AG04449 (cell line): ENCODE data around the gene CD248.
A peak's percentile ranks its signal among the peaks of the same experiment; 100 is the strongest.

Source experiments
- CTCF ChIA-PET: fragments of 350-600 bp; formaldehyde crosslinking; extraction: SDS; loops from one replicate; lab custom pipeline; 2021; ENCODE audit warnings: antibody characterized with exemption; lab: Yijun Ruan, JAX
- POLR2A ChIA-PET: fragments of 400-600, 350-600 bp; formaldehyde crosslinking; extraction: SDS; loops from one replicate; lab custom pipeline; 2020; ENCODE audit warnings: antibody characterized with exemption, inconsistent platforms; lab: Yijun Ruan, JAX
- DNase-seq: peaks from one replicate; pipeline ENCODE4 v3.0.0-alpha.2; 2010; ENCODE audit warnings: low read depth, low spot score
- H3K4me3 ChIP-seq: 2 replicates; pipeline ENCODE4 v1.5.1; 2011; ENCODE audit warnings: low read depth, mild to moderate bottlenecking, control low read depth, low read length
- CTCF ChIP-seq: IDR thresholded peaks from one replicate; pipeline ENCODE4 v1.5.1; 2011; ENCODE audit warnings: mild to moderate bottlenecking, moderate library complexity, low read length, control low read depth, inconsistent platforms; ENCODE audit not compliant: insufficient read depth; ENCODE audit errors: missing control alignments

CD248 gene

GRCh38 chr11:66287211-66287888 is 29.5 kb downstream of the CD248 start:
- TF ChIP-seq CTCF = no peak
- CTCF ChIA-PET = interaction anchor here (0.6 to 10.6 kb wide), 9 partner anchors 8 to 102 kb away, joined by 3 to 109 read pairs (median 6); partner anchors contain the start of genes RAB1B and RIN1
- POLR2A ChIA-PET = no interaction called here
- no peak for DNase-seq
- H3K4me3 ChIP-seq = peak overlapping the region; percentile 82

- POLR2A ChIA-PET = no interaction called here
- CTCF ChIA-PET = interaction anchor here (1.2 to 10.6 kb wide), 5 partner anchors 10 to 102 kb away, joined by 3 to 144 read pairs (median 7); partner anchors contain the start of gene RAB1B
- TF ChIP-seq CTCF = no peak
- DNase-seq = no peak
- H3K4me3 ChIP-seq = peak overlapping the region; percentile 1; the same call in 1 of the 2 replicates
Observed at GRCh38 chr11:66286699-66287098, 30.1 kb downstream of the CD248 start.

- DNase-seq = no peak
- TF ChIP-seq CTCF = no peak
- POLR2A ChIA-PET = no interaction called here
Observed at GRCh38 chr11:66285250-66285947, 31.4 kb downstream of the CD248 start.

DNA sequence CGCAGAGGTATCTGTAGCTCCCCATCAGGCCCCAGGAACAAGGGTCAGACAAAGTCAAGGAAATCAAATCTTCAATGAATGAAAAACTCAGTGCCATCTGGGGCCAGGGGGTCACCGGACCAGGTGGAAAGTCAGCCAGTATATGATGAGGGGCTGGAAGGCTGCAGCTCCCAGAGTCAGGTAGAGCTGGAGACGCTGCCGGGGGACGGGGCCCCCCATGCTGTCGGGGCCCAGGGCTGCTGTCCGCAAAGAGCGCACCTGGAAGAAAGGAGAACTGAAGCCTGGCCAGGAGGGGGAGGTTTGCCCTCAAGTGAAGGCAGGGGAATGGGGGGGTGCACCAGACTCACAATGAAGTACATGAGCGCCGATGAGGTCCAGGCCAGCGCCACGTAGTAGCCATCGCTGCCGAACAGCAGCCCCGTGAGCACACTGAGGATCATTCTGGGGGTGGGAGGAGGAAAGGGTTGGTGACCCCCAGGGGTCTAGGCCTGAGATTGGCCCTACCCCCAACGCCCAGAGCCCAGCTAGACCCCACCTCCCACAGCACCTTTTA is 32.2 kb downstream of the CD248 start:
- POLR2A ChIA-PET = interaction anchor here (1.3 kb wide), 1 partner anchor 43 kb away, joined by 4 read pairs; no protein-coding TSS in a partner anchor
- no peak for DNase-seq
- TF ChIP-seq CTCF = no peak
- H3K4me3 ChIP-seq = no peak overlapping the region
- CTCF ChIA-PET = interaction anchor here (0.9 to 10.6 kb wide), 8 partner anchors 15 to 104 kb away, joined by 3 to 144 read pairs (median 7); partner anchors contain the start of genes CD248, RAB1B and RIN1

More at GRCh38 chr11:66285250-66285947, 31.4 kb downstream of the CD248 start:
- no peak overlapping the region; the same call in 1 of the 2 replicates for H3K4me3 ChIP-seq
- CTCF ChIA-PET = interaction anchor here (0.6 to 10.6 kb wide), 8 partner anchors 16 to 766 kb away, joined by 3 to 144 read pairs (median 5); partner anchors contain the start of genes CD248, RAB1B and RIN1

GRCh38 chr11:66283461-66284105 is 33.3 kb downstream of the CD248 start:
- TF ChIP-seq CTCF = peak; percentile 17
- no peak overlapping the region for H3K4me3 ChIP-seq
- DNase-seq = no peak
- ChIA-PET POLR2A (interaction anchor here (1.3 kb wide), 1 partner anchor 44 kb away, joined by 4 read pairs; no protein-coding TSS in a partner anchor), CTCF (interaction anchor here (0.9 to 10.6 kb wide), 16 partner anchors 14 to 216 kb away, joined by 3 to 144 read pairs (median 6); partner anchors contain the start of genes BRMS1, CD248 and RAB1B)
